Activated B cell treated with CpG ODN at 0.5 μM for 24 hours (primary cell): ENCODE data around the gene LRG1. TPM values are rescaled to one million over a fixed set of nuclear protein-coding genes. Genes with fewer than 3 reads are reported as not detected.

Experiments
- ATAC-seq: fragments of 200-7000 bp; cut with Tn5 transposase; one replicate; pipeline ENCODE4 v1.10.0; 2021; ENCODE audit warnings: low read depth, mild to moderate bottlenecking, moderate library complexity
- CTCF ChIA-PET: fragments of 350-600 bp; sonication (Branson Sonifier 250); formaldehyde crosslinking; loops from one replicate; lab custom pipeline; 2021; ENCODE audit warnings: antibody characterized with exemption; lab: Charles Lee
- POLR2A ChIA-PET: fragments of 350-600 bp; sonication (Branson Sonifier 250); formaldehyde crosslinking; loops from one replicate; lab custom pipeline; 2021; ENCODE audit warnings: antibody characterized with exemption; lab: Charles Lee
- DNase-seq: peaks from one replicate; pipeline ENCODE4 v3.0.0; 2022
- H3K27ac Mint-ChIP-seq: one replicate; pipeline ENCODE4 v1.8.0; 2020; ENCODE audit warnings: mixed read lengths
- H3K27me3 Mint-ChIP-seq: one replicate; pipeline ENCODE4 v1.8.0; 2021; ENCODE audit warnings: mixed read lengths
- H3K36me3 Mint-ChIP-seq: one replicate; pipeline ENCODE4 v1.8.0; 2021; ENCODE audit warnings: low read depth, mixed read lengths
- H3K4me1 Mint-ChIP-seq: one replicate; pipeline ENCODE4 v1.8.0; 2021; ENCODE audit warnings: mixed read lengths
- H3K4me3 Mint-ChIP-seq: one replicate; pipeline ENCODE4 v1.8.0; 2020; ENCODE audit warnings: mild to moderate bottlenecking, mixed read lengths
- H3K9me3 Mint-ChIP-seq: one replicate; pipeline ENCODE4 v1.8.0; 2020; ENCODE audit warnings: mixed read lengths
- CTCF ChIP-seq: fragments of 200-600 bp; IDR thresholded peaks from one replicate; pipeline ENCODE4 v1.8.0; 2022; ENCODE audit warnings: antibody characterized with exemption, mild to moderate bottlenecking
- intact Hi-C: fragments of 100-400 bp; cut with micrococcal nuclease; formaldehyde crosslinking; loops from one replicate; pipeline ENCODE4 v1.15.1; 2024
- total RNA-seq: library from RNA; stranded (reverse); gene quantifications from 2 replicates; pipeline ENCODE4 v1.2.3, GENCODE V29; 2022

Gene LRG1
- total RNA-seq, 1 donor from 2014 or later: 2.0 TPM

GRCh38 chr19:4521170-4521887, 18.5 kb downstream of the LRG1 start:
- Mint-ChIP-seq H3K27ac (no peak overlapping the region), H3K36me3 (no peaks in the 10 kb centered on the region), H3K27me3 (peaks cover 9% of the 10 kb centered on the region), H3K4me1 (no peaks in the 10 kb centered on the region), H3K4me3 (no peak overlapping the region), H3K9me3 (no peaks in the 10 kb centered on the region)
- CTCF ChIA-PET: no interaction called here
- POLR2A ChIA-PET: no interaction called here
- DNase-seq (no peak), ATAC-seq (no peak)
- intact Hi-C loops: no loop called here
- TF ChIP-seq CTCF: no peak

- DNase-seq (no peak), ATAC-seq (no peak)
- no peak overlapping the region for H3K27ac Mint-ChIP-seq
- H3K4me1 Mint-ChIP-seq: no peaks in the 10 kb centered on the region
- H3K27me3 Mint-ChIP-seq: peaks cover 9% of the 10 kb centered on the region
- ChIA-PET CTCF (no interaction called here), POLR2A (no interaction called here)
- H3K4me3 Mint-ChIP-seq: no peak overlapping the region
- no peaks in the 10 kb centered on the region for H3K36me3 Mint-ChIP-seq
- intact Hi-C loops: no loop called here
- H3K9me3 Mint-ChIP-seq: no peaks in the 10 kb centered on the region
- no peak for TF ChIP-seq CTCF
Observed at GRCh38 chr19:4519521-4520277, 20.1 kb downstream of the LRG1 start.

GRCh38 chr19:4519172-4519496, 20.7 kb downstream of the LRG1 start:
- CTCF ChIA-PET: no interaction called here
- Mint-ChIP-seq H3K9me3 (no peaks in the 10 kb centered on the region), H3K27ac (no peak overlapping the region), H3K36me3 (no peaks in the 10 kb centered on the region), H3K4me3 (no peak overlapping the region), H3K4me1 (no peaks in the 10 kb centered on the region), H3K27me3 (peaks cover 9% of the 10 kb centered on the region)
- ATAC-seq (no peak), DNase-seq (no peak)
- intact Hi-C loops: no loop called here
- TF ChIP-seq CTCF: no peak
- POLR2A ChIA-PET: no interaction called here

GRCh38 chr19:4518345-4519171, 21.3 kb downstream of the LRG1 start, which contains the start of gene PLIN4:
Gene PLIN4 (minus strand): TSS chr19:4518486. CDS start chr19:4518272, 214 bp downstream.
- no peak for TF ChIP-seq CTCF
- ATAC-seq (no peak), DNase-seq (no peak)
- Mint-ChIP-seq H3K9me3 (no peaks in the 10 kb centered on the region), H3K27me3 (peaks cover 12% of the 10 kb centered on the region), H3K4me3 (no peak within 1 kb of the TSS), H3K4me1 (no peaks in the 10 kb centered on the region), H3K36me3 (no peaks in the 10 kb centered on the region), H3K27ac (no peak within 1 kb of the TSS)
- ChIA-PET POLR2A (no interaction called here), CTCF (no interaction called here)
- intact Hi-C loops: no loop called here
